BJ (cell line): ENCODE measurements around the gene ROR1. TPM values are rescaled to one million over a fixed set of nuclear protein-coding genes. Genes with fewer than 3 reads are reported as not detected.

Experiments used
- CTCF ChIA-PET: fragments of 350-600 bp; formaldehyde crosslinking; extraction: SDS; loops from one replicate; lab custom pipeline; 2021; ENCODE audit warnings: antibody characterized with exemption, inconsistent platforms; lab: Yijun Ruan, JAX
- POLR2A ChIA-PET: fragments of 300-600 bp; sonication (Branson Sonifier 250); formaldehyde crosslinking; extraction: SDS; loops from one replicate; lab custom pipeline; 2021; ENCODE audit warnings: antibody characterized with exemption; lab: Charles Lee
- DNase-seq: peaks from one replicate; pipeline ENCODE4 v3.0.0-alpha.2; 2011; ENCODE audit warnings: low read depth
- H3K27me3 ChIP-seq: 2 replicates; pipeline ENCODE4 v1.6.0; 2011; ENCODE audit warnings: low read length; ENCODE audit not compliant: control insufficient read depth, insufficient read depth
- H3K36me3 ChIP-seq: 2 replicates; pipeline ENCODE4 v1.5.1; 2011; ENCODE audit warnings: low read length; ENCODE audit not compliant: control insufficient read depth, insufficient read depth
- H3K4me3 ChIP-seq: 2 replicates; pipeline ENCODE4 v1.5.1; 2011; ENCODE audit warnings: low read depth, mild to moderate bottlenecking, control low read depth, low read length
- CTCF ChIP-seq: IDR thresholded peaks from 2 replicates; pipeline ENCODE4 v1.5.1; 2011; ENCODE audit warnings: low read depth, mild to moderate bottlenecking, control low read depth, inconsistent platforms, low read length, moderate library complexity; ENCODE audit not compliant: insufficient read depth
- polyA plus RNA-seq: library from polyadenylated mRNA; depleted of rRNA; stranded (reverse); fragments of >200 nt; gene quantifications from 2 replicates; pipeline ENCODE4 v1.2.3, GENCODE V29; 2011

The ROR1 gene
- polyA plus RNA-seq, 1 experiment = 4.6 TPM

- Histone ChIP-seq H3K27me3 (no peaks in the 10 kb centered on the region), H3K4me3 (no peak overlapping the region), H3K36me3 (no peaks in the 10 kb centered on the region)
- POLR2A ChIA-PET = no interaction called here
- CTCF ChIA-PET = no interaction called here
- TF ChIP-seq CTCF = no peak
- DNase-seq = no peak
Measured at GRCh38 chr1:63937461-63938022, 163.7 kb downstream of the ROR1 start.

GRCh38 chr1:63940440-63940839 lies 166.6 kb downstream of the ROR1 start:
- 0 out of 2 replicates have a peak, but pooled peaks cover 1% of the 10 kb centered on the region for H3K27me3 ChIP-seq
- DNase-seq = no peak
- no peaks in the 10 kb centered on the region for H3K36me3 ChIP-seq
- H3K4me3 ChIP-seq = no peak overlapping the region
- CTCF ChIA-PET = no interaction called here
- no peak for TF ChIP-seq CTCF
- POLR2A ChIA-PET = no interaction called here

- Histone ChIP-seq H3K27me3 (peaks cover 1% of the 10 kb centered on the region; the same call in 1 of the 2 replicates), H3K4me3 (no peak overlapping the region), H3K36me3 (no peaks in the 10 kb centered on the region)
- CTCF ChIA-PET = interaction anchor here (0.6 kb wide), 1 partner anchor 218 kb away, joined by 3 read pairs; no protein-coding TSS in a partner anchor
- DNase-seq = no peak
- no peak for TF ChIP-seq CTCF
- POLR2A ChIA-PET = interaction anchor here (0.6 kb wide), 2 partner anchors 83 to 154 kb away, joined by 6 to 8 read pairs; no protein-coding TSS in a partner anchor
Measured at GRCh38 chr1:63943393-63943792, 169.6 kb downstream of the ROR1 start.

GRCh38 chr1:63945943-63946342 lies 172.1 kb downstream of the ROR1 start:
- DNase-seq = no peak
- Histone ChIP-seq H3K36me3 (no peaks in the 10 kb centered on the region), H3K4me3 (no peak overlapping the region), H3K27me3 (peaks cover 1% of the 10 kb centered on the region; the same call in 1 of the 2 replicates)
- TF ChIP-seq CTCF = no peak
- POLR2A ChIA-PET = no interaction called here
- CTCF ChIA-PET = no interaction called here

- no peaks in the 10 kb centered on the region for H3K36me3 ChIP-seq
- CTCF ChIA-PET = no interaction called here
- TF ChIP-seq CTCF = no peak
- no peak overlapping the region for H3K4me3 ChIP-seq
- peaks cover 1% of the 10 kb centered on the region; the same call in 1 of the 2 replicates for H3K27me3 ChIP-seq
- POLR2A ChIA-PET = no interaction called here
- DNase-seq = no peak
Measured at GRCh38 chr1:63946866-63947491, 173.2 kb downstream of the ROR1 start.
